Ovary (tissue), 9 donors: ENCODE results near the gene E2F4. TPM values are rescaled to one million over a fixed set of nuclear protein-coding genes. Genes with fewer than 3 reads are reported as not detected.
A peak's percentile ranks its signal among the peaks of the same experiment; 100 is the strongest.

Source experiments
- DNase-seq, 5 donors: peaks; one replicate each; pipeline ENCODE4 v3.0.0-alpha.2; 2019 to 2020
- H3K27ac ChIP-seq, 2 donors: fragments of 200-600 bp; one replicate each; pipeline versions ENCODE4 v1.5.1 to v1.8.0; 2019 to 2022
- H3K27me3 ChIP-seq: fragments of 200-600 bp; one replicate; pipeline ENCODE4 v1.8.0; 2022
- H3K36me3 ChIP-seq: fragments of 200-600 bp; sonication (generic); one replicate; pipeline ENCODE4 v1.5.1; 2019
- H3K4me1 ChIP-seq: one replicate; pipeline ENCODE4 v1.8.1; 2013; ENCODE audit warnings: mild to moderate bottlenecking, moderate library complexity; ENCODE audit not compliant: insufficient read depth
- H3K4me3 ChIP-seq: fragments of 200-600 bp; sonication (generic); one replicate; pipeline ENCODE4 v1.5.1; 2017
- H3K9me3 ChIP-seq, 2 donors: fragments of 200-600 bp in 1 of 2; sonication (generic) in 1 of 2; one replicate each; pipeline versions ENCODE4 v1.5.1 to v1.8.1; 2013 to 2019; ENCODE audit warnings: mild to moderate bottlenecking in 1 of 2, moderate library complexity in 1 of 2
- EP300 ChIP-seq: sonication (generic); formaldehyde crosslinking; IDR thresholded peaks from one replicate; pipeline ENCODE4 v1.6.1; 2017; ENCODE audit warnings: antibody characterized with exemption
- POLR2A ChIP-seq: fragments of 450-650 bp; IDR thresholded peaks from one replicate; pipeline ENCODE4 v1.6.1; 2017; ENCODE audit warnings: antibody characterized with exemption, mild to moderate bottlenecking, moderate library complexity
- WGBS, 3 donors: extraction: QIAGEN DNeasy Blood & Tissue Kit in 1 of 3; methylation state at CpG; one replicate each; pipeline versions ENCODE4 v1.1.5 to v1.1.7; 2013 to 2017; 5-methylcytosine and 5-hydroxymethylcytosine counted together
- intact Hi-C, 4 donors: fragments of 100-400 bp; cut with DNase I; formaldehyde crosslinking; loops; one replicate each; pipeline versions ENCODE4 v1.11.0 to v1.15.1; 2022 to 2023
- polyA plus RNA-seq, 2 donors: library from polyadenylated mRNA; stranded (reverse); fragments of 200-250 nt in 1 of 2; fragments of 350-450 nt in 1 of 2; fragmentation: Illumina TruSeq in 1 of 2; extraction: RNeasy Lipid Tissue Mini Kit (QIAGEN cat#74804) in 1 of 2; gene quantifications; one replicate each; pipeline ENCODE4 v1.2.3, GENCODE V29; 2013 to 2014
- total RNA-seq, 7 donors: library from RNA; depleted of rRNA in 2 of 7; stranded (reverse); fragments of >200 nt in 2 of 7; fragmentation: NEBNext Ultra II Directional in 3 of 7; extraction: Animal tissue kit (Norgen Biotek cat#: 25700) in 3 of 7; gene quantifications; one replicate each; pipeline versions ENCODE4 v1.1.0 to v1.2.4, GENCODE V29; 2016 to 2023
- TF ChIP-seq, protein P1 (sequence below), 3 donors: fragments of 450-650 bp in 2 of 3; fragments of 200-600 bp in 1 of 3; IDR thresholded peaks; one replicate each; pipeline versions ENCODE4 v1.5.1 to v1.8.0; 2016 to 2022; ENCODE audit warnings: antibody characterized with exemption in 3 of 3, mild to moderate bottlenecking in 1 of 3
- donor health status: DM: no; HTN: no; CAD: no; lungs with moderate emphysema.
- donor health status: DM: no; HTN: no; CAD: no.
- donor health status: Bipolar disorder and iron deficiency.
- donor health status: DM: yes; HTN: yes; CAD: no.
- donor health status: DM: no; HTN: no; CAD: no.
- donor health status: DM: yes; HTN: yes; CAD: no.

Gene E2F4
- total and polyA plus RNA-seq, 9 donors: 17.6 to 75.7 (median 49.7) TPM

DNA sequence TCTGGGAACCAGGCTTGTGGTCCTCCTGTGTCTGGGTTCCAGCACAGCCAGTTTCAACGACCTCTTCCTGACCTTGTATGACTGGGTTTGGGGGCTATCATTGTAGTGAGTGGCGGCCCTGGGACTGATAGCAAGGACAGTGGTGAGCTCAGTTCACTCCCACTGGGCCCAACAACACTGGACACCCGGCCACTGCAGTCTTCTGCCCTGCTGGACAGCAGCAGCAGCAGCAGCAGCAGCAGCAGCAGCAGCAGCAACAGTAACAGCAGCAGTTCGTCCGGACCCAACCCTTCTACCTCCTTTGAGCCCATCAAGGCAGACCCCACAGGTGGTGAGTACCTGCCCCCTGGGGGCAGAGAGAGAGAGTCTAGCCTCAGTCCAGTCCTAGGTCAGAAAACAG, 3.7 kb downstream of the E2F4 start:
- H3K4me3 ChIP-seq: no peak overlapping the region
- peaks cover 12% of the 10 kb centered on the region for H3K4me1 ChIP-seq
- H3K27me3 ChIP-seq: no peaks in the 10 kb centered on the region
- TF ChIP-seq EP300 (no peak), POLR2A (no peak)
- TF ChIP-seq, protein P1, sequence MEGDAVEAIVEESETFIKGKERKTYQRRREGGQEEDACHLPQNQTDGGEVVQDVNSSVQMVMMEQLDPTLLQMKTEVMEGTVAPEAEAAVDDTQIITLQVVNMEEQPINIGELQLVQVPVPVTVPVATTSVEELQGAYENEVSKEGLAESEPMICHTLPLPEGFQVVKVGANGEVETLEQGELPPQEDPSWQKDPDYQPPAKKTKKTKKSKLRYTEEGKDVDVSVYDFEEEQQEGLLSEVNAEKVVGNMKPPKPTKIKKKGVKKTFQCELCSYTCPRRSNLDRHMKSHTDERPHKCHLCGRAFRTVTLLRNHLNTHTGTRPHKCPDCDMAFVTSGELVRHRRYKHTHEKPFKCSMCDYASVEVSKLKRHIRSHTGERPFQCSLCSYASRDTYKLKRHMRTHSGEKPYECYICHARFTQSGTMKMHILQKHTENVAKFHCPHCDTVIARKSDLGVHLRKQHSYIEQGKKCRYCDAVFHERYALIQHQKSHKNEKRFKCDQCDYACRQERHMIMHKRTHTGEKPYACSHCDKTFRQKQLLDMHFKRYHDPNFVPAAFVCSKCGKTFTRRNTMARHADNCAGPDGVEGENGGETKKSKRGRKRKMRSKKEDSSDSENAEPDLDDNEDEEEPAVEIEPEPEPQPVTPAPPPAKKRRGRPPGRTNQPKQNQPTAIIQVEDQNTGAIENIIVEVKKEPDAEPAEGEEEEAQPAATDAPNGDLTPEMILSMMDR (IDR thresholded peaks at IDR 0.05): no peak
- WGBS, 3 donors: 71 to 79% (median 76%) methylated on average over 5 of the region's 5 CpGs
- intact Hi-C loops: no loop called here
- H3K9me3 ChIP-seq: no peaks in the 10 kb centered on the region
- no peak for DNase-seq
- H3K27ac ChIP-seq: no peak overlapping the region
- H3K36me3 ChIP-seq: no peaks in the 10 kb centered on the region

DNA sequence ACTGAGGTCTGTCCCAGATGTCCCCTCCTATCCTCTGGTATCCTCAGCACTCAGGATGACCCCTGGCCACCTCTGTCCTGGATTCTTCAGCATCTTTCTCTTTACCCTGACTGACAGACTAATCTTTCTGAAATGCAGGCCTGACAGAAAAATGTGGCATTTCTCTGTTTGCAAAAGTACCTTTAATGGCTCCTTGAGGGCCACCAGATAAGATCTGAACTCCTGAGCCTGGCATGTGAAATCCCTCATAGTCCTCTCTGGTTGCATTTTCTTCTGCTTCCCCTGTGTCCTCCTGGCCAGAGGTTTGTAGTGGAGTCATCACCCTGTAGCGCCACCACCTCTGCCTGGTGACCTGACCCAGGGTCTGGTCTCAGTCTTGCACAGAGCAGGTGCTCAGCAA, 4.9 kb downstream of the E2F4 start:
- H3K27ac ChIP-seq: no peak overlapping the region

DNA sequence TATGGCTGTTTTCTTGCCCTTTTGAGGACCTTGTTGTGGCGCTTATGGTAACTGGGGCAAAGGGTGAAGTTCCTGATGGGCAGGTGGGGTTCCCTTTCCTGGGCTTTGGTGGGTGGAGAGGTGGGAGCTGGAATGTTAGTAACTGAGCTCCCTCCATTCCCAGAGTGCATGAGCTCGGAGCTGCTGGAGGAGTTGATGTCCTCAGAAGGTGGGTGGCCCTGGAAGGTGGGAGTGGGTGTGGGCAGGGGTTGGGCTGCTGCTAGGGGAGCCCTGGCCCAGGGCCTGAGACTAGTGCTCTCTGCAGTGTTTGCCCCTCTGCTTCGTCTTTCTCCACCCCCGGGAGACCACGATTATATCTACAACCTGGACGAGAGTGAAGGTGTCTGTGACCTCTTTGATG, 5.7 kb downstream of the E2F4 start:
- Histone ChIP-seq H3K4me1 (peaks cover 8% of the 10 kb centered on the region), H3K9me3 (no peaks in the 10 kb centered on the region), H3K27me3 (no peaks in the 10 kb centered on the region), H3K27ac (no peak overlapping the region), H3K4me3 (no peak overlapping the region), H3K36me3 (no peaks in the 10 kb centered on the region)
- DNase-seq: no peak
- TF ChIP-seq EP300: no peak
- no peak for TF ChIP-seq POLR2A
- TF ChIP-seq, protein P1 (IDR thresholded peaks at IDR 0.05): no peak
- intact Hi-C loops: no loop called here
- WGBS, 3 donors: 59 to 73% (median 62%) methylated on average over 6 of the region's 6 CpGs

More for the DNA sequence above, 4.9 kb downstream of the E2F4 start:
- Histone ChIP-seq H3K36me3 (no peaks in the 10 kb centered on the region), H3K4me1 (peaks cover 10% of the 10 kb centered on the region), H3K9me3 (no peaks in the 10 kb centered on the region), H3K27me3 (no peaks in the 10 kb centered on the region), H3K4me3 (no peak overlapping the region)
- WGBS, 3 donors: 94 to 100% (median 95%) methylated on average over 1 of the region's 1 CpG
- TF ChIP-seq POLR2A (no peak), EP300 (no peak)
- TF ChIP-seq, protein P1 (IDR thresholded peaks at IDR 0.05): no peak
- intact Hi-C loops: no loop called here
- no peak for DNase-seq

DNA sequence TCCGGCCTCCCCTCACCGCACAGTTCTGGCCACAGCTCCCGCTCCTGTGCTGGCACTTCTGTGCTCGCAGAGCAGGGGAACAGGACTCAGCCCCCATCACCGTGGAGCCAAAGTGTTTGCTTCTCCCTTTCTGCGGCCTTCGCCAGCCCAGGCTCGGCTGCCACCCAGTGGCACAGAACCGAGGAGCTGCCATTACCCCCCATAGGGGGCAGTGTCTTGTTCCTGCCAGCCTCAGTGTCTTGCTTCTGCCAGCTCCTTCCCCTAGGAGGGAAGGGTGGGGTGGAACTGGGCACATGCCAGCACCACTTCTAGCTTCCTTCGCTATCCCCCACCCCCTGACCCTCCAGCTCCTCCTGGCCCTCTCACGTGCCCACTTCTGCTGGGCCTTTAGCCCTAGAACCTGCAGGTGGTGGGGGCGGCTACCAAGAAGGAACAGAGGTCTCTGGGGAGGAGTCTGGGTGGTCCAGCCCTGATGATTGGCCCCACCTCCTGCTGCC, 6.3 kb downstream of the E2F4 start:
- WGBS, 3 donors: 53 to 54% (median 54%) methylated on average over 12 of the region's 12 CpGs
- intact Hi-C loops: no loop called here
- no peaks in the 10 kb centered on the region for H3K36me3 ChIP-seq
- TF ChIP-seq, protein P1 (IDR thresholded peaks at IDR 0.05): peak in 1 of 3 donors; percentile 17
- TF ChIP-seq EP300 (no peak), POLR2A (no peak)
- no peak overlapping the region for H3K4me3 ChIP-seq
- no peaks in the 10 kb centered on the region for H3K9me3 ChIP-seq
- DNase-seq: peak in 3 of 5 donors; percentile 44 to 66 (median 47)
- H3K4me1 ChIP-seq: peaks cover 2% of the 10 kb centered on the region
- no peaks in the 10 kb centered on the region for H3K27me3 ChIP-seq
- H3K27ac ChIP-seq: no peak overlapping the region
